ENCODE measurements around the gene DYNC1I1.

Gene DYNC1I1

GRCh38 chr7:96069401-96069800 is 297.0 kb downstream of the DYNC1I1 start:
- DNase-seq (ENCODE audit: low read depth, low spot score) = no peak
- H3K4me3 ChIP-seq (ENCODE audit: low read depth, low read length) = no peak overlapping the region
- no peak for TF ChIP-seq CTCF (IDR thresholded peaks at IDR 0.05; ENCODE audit: insufficient read depth, low read length, missing control alignments)
- POLR2A ChIA-PET = no interaction called here
- CTCF ChIA-PET = interaction anchor here (3.5 kb wide), 1 partner anchor 958 kb away, joined by 14 read pairs; no protein-coding TSS in a partner anchor

- no peak for DNase-seq (ENCODE audit: low read depth, low spot score)
- TF ChIP-seq CTCF (IDR thresholded peaks at IDR 0.05; ENCODE audit: insufficient read depth, low read length, missing control alignments) = no peak
- POLR2A ChIA-PET = no interaction called here
- CTCF ChIA-PET = interaction anchor here (0.7 to 3.8 kb wide), 11 partner anchors 8 to 955 kb away, joined by 3 to 41 read pairs (median 4); partner anchors contain the start of gene DLX5
- no peak overlapping the region for H3K4me3 ChIP-seq (ENCODE audit: low read depth, low read length)
Observed at GRCh38 chr7:96074871-96075270, 302.5 kb downstream of the DYNC1I1 start.

- peak; percentile 86 for TF ChIP-seq CTCF (IDR thresholded peaks at IDR 0.05; ENCODE audit: insufficient read depth, low read length, missing control alignments)
- ChIA-PET CTCF (interaction anchor here (0.6 to 3.8 kb wide), 19 partner anchors 8 to 990 kb away, joined by 3 to 41 read pairs (median 4); partner anchors contain the start of gene DLX5), POLR2A (no interaction called here)
- DNase-seq (ENCODE audit: low read depth, low spot score) = no peak
- peak overlapping the region; percentile 59 for H3K4me3 ChIP-seq (ENCODE audit: low read depth, low read length)
Observed at GRCh38 chr7:96075510-96076349, 303.4 kb downstream of the DYNC1I1 start.

- POLR2A ChIA-PET = no interaction called here
- no peak for DNase-seq (ENCODE audit: low read depth, low spot score)
Observed at GRCh38 chr7:96076350-96076707, 304.0 kb downstream of the DYNC1I1 start.

GRCh38 chr7:96080027-96080426 is 307.7 kb downstream of the DYNC1I1 start:
- ChIA-PET CTCF (no interaction called here), POLR2A (no interaction called here)
- no peak overlapping the region for H3K4me3 ChIP-seq (ENCODE audit: low read depth, low read length)
- no peak for TF ChIP-seq CTCF (IDR thresholded peaks at IDR 0.05; ENCODE audit: insufficient read depth, low read length, missing control alignments)
- DNase-seq (ENCODE audit: low read depth, low spot score) = no peak

More at GRCh38 chr7:96076350-96076707, 304.0 kb downstream of the DYNC1I1 start:
- peak overlapping the region; percentile 59 for H3K4me3 ChIP-seq (ENCODE audit: low read depth, low read length)
- TF ChIP-seq CTCF (IDR thresholded peaks at IDR 0.05; ENCODE audit: insufficient read depth, low read length, missing control alignments) = no peak
- CTCF ChIA-PET = interaction anchor here (0.6 to 3.8 kb wide), 13 partner anchors 10 to 990 kb away, joined by 3 to 41 read pairs (median 4); no protein-coding TSS in a partner anchor

GRCh38 chr7:96084881-96085553 is 312.7 kb downstream of the DYNC1I1 start:
- no peak for DNase-seq (ENCODE audit: low read depth, low spot score)

More at GRCh38 chr7:96084881-96085553, 312.7 kb downstream of the DYNC1I1 start:
- H3K4me3 ChIP-seq (ENCODE audit: low read depth, low read length) = no peak overlapping the region
- ChIA-PET POLR2A (no interaction called here), CTCF (interaction anchor here (1.6 to 2.5 kb wide), 2 partner anchors 942 kb away, joined by 3 to 8 read pairs; no protein-coding TSS in a partner anchor)
- TF ChIP-seq CTCF (IDR thresholded peaks at IDR 0.05; ENCODE audit: insufficient read depth, low read length, missing control alignments) = no peak
